Urinary bladder (tissue), 4 donors: ENCODE measurements around the gene OPN1LW. TPM values are rescaled to one million over a fixed set of nuclear protein-coding genes. Genes with fewer than 3 reads are reported as not detected.
A peak's percentile ranks its signal among the peaks of the same experiment; 100 is the strongest.
"Not testable (repeated sequence)": the region's sequence is repeated elsewhere in the genome, so short reads cannot be mapped to it uniquely, and the experiment has no call there.

Experiments
- DNase-seq: peaks from one replicate; pipeline ENCODE4 v3.0.0-alpha.2; 2015; ENCODE audit errors: extremely low spot score
- H3K27ac ChIP-seq: one replicate; pipeline ENCODE4 v1.5.1; 2013; ENCODE audit warnings: low read depth, mild to moderate bottlenecking, moderate library complexity
- H3K36me3 ChIP-seq: one replicate; pipeline ENCODE4 v1.6.1; 2013; ENCODE audit warnings: mild to moderate bottlenecking, moderate library complexity; ENCODE audit not compliant: insufficient read depth
- H3K4me1 ChIP-seq: one replicate; pipeline ENCODE4 v1.6.1; 2013; ENCODE audit warnings: mild to moderate bottlenecking, moderate library complexity; ENCODE audit not compliant: insufficient read depth
- H3K4me3 ChIP-seq: one replicate; pipeline ENCODE4 v1.5.1; 2013; ENCODE audit warnings: low read depth, low read length
- WGBS: extraction: QIAGEN DNeasy Blood & Tissue Kit; methylation state at CpG from one replicate; pipeline ENCODE4 v1.1.7; 2013; 5-methylcytosine and 5-hydroxymethylcytosine counted together
- polyA plus RNA-seq: library from polyadenylated mRNA; stranded (reverse); fragments of 200-250 nt; gene quantifications from one replicate; pipeline ENCODE4 v1.2.3, GENCODE V29; 2013
- total RNA-seq: library from RNA; depleted of rRNA; stranded (reverse); fragments of >200 nt; gene quantifications from one replicate; pipeline ENCODE4 v1.2.3, GENCODE V29; 2014
- donor health status: healthy with polysubstance abuse.
- donor health status: healthy.

Gene OPN1LW
- not detected for total RNA-seq
- not detected for polyA plus RNA-seq

- H3K36me3 ChIP-seq, H3K27ac ChIP-seq, H3K4me1 ChIP-seq, DNase-seq, H3K4me3 ChIP-seq: not testable (repeated sequence)
- 96% methylated on average over 14 of the region's 15 CpGs for WGBS
Observed at GRCh38 chrX:154144010-154144409, at the start of gene OPN1LW. TSS of gene OPN1LW (plus strand) at chrX:154144243. CDS start at chrX:154144284, 41 bp downstream.

- H3K27ac ChIP-seq: no peak overlapping the region
- 35% methylated on average over 6 of the region's 6 CpGs for WGBS
- H3K4me1 ChIP-seq: no peaks in the 10 kb centered on the region
Observed at GRCh38 chrX:154094833-154095232, 49.2 kb upstream of the OPN1LW start.

DNA sequence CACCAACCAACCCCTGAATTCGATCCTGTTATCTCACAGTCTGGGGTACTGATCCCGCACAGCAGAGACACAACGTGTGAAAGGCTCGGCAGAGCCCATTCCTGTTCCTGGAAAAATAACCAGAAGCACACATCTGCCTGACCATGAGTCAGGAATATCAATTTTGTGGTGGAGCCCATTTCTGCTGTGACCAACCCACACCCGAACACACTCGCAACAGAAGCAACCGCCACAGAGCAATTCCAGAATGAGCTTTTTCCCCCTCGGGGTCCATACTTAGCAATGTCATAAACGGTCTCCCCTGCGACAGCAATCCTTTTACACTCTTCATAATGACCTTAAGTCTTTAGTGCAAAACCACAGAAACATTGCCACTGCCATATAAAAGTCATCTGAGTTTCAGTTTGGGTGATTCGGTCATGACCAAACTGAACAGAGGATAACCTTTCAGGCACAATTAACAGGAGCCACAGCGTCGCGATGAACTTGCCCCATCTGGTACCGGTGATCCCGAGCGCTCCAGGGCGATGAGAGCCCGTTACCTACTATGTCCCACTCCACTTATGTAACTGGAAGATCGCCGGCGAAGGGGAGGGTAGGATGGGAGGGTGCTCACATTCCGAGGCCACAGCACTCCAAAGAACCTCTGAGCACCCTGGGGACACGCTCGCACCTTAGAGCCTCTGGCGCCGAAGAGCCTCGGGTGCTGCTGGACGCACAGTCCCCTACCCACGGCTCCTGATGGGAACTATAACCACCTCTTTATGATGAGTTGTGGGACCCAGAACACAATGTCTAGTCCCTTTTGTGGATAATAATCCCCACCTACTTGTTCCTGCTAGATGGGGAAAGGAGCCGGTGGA lies 47.7 kb upstream of the OPN1LW start:
- Histone ChIP-seq H3K36me3 (no peaks in the 10 kb centered on the region), H3K4me1 (no peaks in the 10 kb centered on the region), H3K4me3 (peak overlapping the region; percentile 71), H3K27ac (peak overlapping the region; percentile 85)
- DNase-seq: no peak
- 6% methylated on average over 31 of the region's 31 CpGs for WGBS

More at GRCh38 chrX:154094833-154095232, 49.2 kb upstream of the OPN1LW start:
- DNase-seq: no peak
- Histone ChIP-seq H3K36me3 (no peaks in the 10 kb centered on the region), H3K4me3 (no peak overlapping the region)

DNA sequence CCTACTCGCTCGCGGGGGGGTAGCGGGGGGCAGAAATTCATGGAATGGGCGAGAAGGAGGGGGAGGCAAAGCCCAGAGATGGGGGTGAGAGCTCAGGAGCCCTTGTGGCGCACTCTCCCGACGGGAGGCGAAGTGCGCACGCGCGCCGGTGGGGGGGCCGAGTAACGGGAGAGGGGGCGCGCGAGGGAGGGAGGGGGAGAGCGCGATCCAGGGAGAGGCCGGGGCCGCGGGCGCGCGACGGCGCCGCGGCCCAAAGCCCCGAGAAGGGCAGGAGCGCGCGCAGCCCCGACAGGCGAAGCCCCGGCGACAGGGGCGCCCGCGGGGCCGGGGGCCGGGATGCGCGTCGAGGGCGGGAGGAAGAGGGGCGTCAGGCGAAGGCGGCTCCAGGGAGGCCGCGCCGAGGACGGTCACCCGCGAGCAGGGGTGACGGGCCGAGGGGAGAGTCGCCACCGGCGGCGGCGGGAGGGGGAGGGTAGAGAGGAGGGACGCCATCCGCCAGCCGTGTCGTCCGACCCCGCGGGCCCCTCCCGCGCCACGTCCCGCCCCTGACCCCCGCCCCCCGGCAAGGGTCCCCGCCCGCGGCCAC lies 46.9 kb upstream of the OPN1LW start:
- no peaks in the 10 kb centered on the region for H3K36me3 ChIP-seq
- peak overlapping the region; percentile 97 for H3K27ac ChIP-seq
- H3K4me1 ChIP-seq: no peaks in the 10 kb centered on the region
- 1% methylated on average over 55 of the region's 80 CpGs for WGBS
- peak; percentile 15 for DNase-seq
- peak overlapping the region; percentile 71 for H3K4me3 ChIP-seq

DNA sequence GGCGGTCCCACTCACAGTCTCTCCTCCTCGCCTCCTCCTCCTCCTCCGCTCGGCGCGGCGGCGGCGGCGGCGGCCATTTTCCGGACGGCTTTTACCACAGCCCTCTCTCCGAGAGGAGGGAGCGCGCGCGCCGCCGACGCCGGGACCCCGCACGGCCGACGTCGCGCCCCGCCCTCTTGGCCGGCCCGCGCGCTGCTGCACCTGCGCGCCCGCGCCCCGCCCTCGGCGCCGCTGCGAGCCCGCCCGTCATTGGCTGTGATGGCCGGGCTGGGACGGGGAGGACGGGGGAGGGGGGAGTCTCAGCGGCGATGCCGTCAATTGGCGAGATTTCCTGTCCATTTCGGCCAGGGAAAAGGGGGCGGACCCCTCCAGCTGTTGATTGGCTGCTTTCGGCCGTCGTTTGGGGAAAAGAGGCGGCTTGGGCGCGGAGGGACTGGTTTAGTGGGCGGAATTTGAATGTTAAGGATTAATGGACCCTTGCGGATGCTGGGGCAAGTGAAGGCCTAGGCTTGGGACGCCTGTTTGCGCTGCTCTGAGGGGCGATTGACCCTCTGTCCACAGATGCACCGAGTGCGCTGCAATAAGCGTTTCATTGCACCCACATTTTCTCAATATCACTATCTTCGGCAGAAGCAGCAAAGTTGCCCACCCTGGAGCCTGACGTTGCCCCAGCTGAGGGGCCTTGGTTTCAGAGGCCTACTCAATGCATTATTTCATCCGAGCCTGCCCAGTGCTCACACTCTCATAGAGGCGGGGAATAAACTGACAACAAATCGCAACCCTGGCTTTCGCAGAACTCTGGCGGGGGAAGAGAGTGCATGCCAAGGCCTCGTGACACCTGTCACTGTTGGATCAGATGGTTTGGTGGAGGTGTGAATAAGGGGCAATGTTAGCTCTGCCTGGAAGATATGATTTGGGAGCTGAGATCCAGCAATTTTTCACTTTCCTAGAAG lies 46.2 kb upstream of the OPN1LW start, which contains the start of gene MECP2:
TSS of gene MECP2 (minus strand) at position 129 of the 953 bp plus-strand sequence.
- H3K4me3 ChIP-seq: peak within 1 kb of the TSS; percentile 71
- peak within 1 kb of the TSS; percentile 97 for H3K27ac ChIP-seq
- whole genome bisulfite sequencing: 6% methylated on average over 65 of the region's 75 CpGs

DNA sequence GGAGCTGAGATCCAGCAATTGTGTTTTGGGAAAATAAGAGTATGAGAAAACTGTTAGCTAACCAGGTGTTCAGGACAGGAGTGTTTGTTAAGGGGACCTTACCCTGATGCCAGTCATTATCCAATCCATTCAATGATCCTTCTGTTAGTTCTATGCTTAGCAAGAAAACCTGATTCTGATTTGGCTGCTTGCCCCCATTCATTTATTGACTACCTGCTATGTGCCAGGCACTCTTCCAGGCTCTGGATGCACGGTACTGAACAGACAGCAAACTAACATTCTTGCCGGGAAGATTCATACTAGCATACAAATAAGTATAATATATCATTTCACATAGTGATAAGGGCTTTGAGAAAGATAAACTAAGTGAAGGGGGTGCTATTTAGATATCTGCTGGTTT lies 45.5 kb upstream of the OPN1LW start:
- no peaks in the 10 kb centered on the region for H3K36me3 ChIP-seq
- H3K4me1 ChIP-seq: no peaks in the 10 kb centered on the region
- no peak overlapping the region for H3K27ac ChIP-seq
- 50% methylated on average over 2 of the region's 2 CpGs for WGBS
- no peak overlapping the region for H3K4me3 ChIP-seq
- no peak for DNase-seq

More for the DNA sequence above, 46.2 kb upstream of the OPN1LW start, which contains the start of gene MECP2:
- Histone ChIP-seq H3K36me3 (no peaks in the 10 kb centered on the region), H3K4me1 (no peaks in the 10 kb centered on the region)
- peak; percentile 84 for DNase-seq

- WGBS: 70% methylated on average over 6 of the region's 6 CpGs
- Histone ChIP-seq H3K27ac (no peak overlapping the region), H3K36me3 (no peaks in the 10 kb centered on the region), H3K4me3 (no peak overlapping the region), H3K4me1 (no peaks in the 10 kb centered on the region)
- DNase-seq: no peak
Observed at GRCh38 chrX:154113729-154114128, 30.3 kb upstream of the OPN1LW start.

DNA sequence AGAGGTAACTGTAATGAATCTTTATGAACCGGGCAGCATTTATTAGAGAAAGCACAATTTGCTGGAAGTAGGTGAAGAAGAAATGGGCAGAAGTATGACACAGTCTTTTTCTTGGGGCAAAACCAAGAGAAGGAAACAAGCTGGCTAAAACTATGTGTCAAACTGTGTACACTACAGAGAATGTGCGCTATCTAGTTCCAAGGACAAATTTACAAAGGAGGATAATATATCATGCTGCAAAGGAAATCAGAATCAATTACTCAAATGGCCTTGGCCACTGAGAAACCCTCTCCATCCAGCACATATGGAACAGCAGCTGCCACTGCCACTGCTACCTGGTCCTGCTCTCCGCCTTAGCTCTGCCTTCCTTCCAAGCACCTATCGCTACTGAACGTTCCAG lies 29.4 kb upstream of the OPN1LW start:
- Histone ChIP-seq H3K36me3 (no peaks in the 10 kb centered on the region), H3K4me3 (no peak overlapping the region), H3K27ac (no peak overlapping the region), H3K4me1 (no peaks in the 10 kb centered on the region)
- 88% methylated on average over 5 of the region's 5 CpGs for WGBS
- no peak for DNase-seq

DNA sequence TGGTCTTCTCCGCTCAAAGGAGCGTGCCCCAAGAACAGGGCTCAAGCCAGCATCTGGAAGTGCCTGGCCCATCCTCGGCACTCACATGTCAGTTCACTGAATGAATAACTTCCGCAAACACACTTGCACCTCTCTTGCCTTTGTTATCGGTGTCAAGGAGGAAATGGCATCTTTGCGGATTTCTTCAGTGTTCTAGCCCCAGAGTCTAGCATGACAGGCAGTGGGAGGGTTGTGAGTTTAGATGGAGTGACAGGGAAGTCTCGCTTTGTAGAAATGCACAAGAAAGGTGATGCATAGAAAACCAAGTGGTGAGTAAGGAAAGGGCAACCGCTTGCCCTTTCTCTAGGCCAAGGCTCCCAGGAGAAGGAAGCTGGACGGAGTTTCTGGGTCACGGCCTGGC lies 29.0 kb upstream of the OPN1LW start:
- 90% methylated on average over 10 of the region's 10 CpGs for WGBS
- no peaks in the 10 kb centered on the region for H3K36me3 ChIP-seq

GRCh38 chrX:154115750-154116149 lies 28.3 kb upstream of the OPN1LW start:
- H3K36me3 ChIP-seq: no peaks in the 10 kb centered on the region
- H3K27ac ChIP-seq: no peak overlapping the region
- H3K4me1 ChIP-seq: no peaks in the 10 kb centered on the region
- 93% methylated on average over 5 of the region's 5 CpGs for WGBS
- no peak overlapping the region for H3K4me3 ChIP-seq
- DNase-seq: no peak

More for the DNA sequence above, 29.0 kb upstream of the OPN1LW start:
- H3K4me1 ChIP-seq: no peaks in the 10 kb centered on the region
- no peak overlapping the region for H3K27ac ChIP-seq
- DNase-seq: no peak
- no peak overlapping the region for H3K4me3 ChIP-seq

GRCh38 chrX:154116426-154117211 lies 27.4 kb upstream of the OPN1LW start:
- WGBS: 64% methylated on average over 19 of the region's 19 CpGs
- H3K4me1 ChIP-seq: no peaks in the 10 kb centered on the region
- H3K36me3 ChIP-seq: no peaks in the 10 kb centered on the region
- no peak overlapping the region for H3K4me3 ChIP-seq
- no peak overlapping the region for H3K27ac ChIP-seq
- DNase-seq: no peak

- 88% methylated on average over 6 of the region's 6 CpGs for WGBS
- no peak overlapping the region for H3K4me3 ChIP-seq
- no peaks in the 10 kb centered on the region for H3K36me3 ChIP-seq
- no peak for DNase-seq
- H3K4me1 ChIP-seq: no peaks in the 10 kb centered on the region
- H3K27ac ChIP-seq: no peak overlapping the region
Observed at GRCh38 chrX:154117566-154117965, 26.5 kb upstream of the OPN1LW start.
